COR-L47 (cell line): Measurements from ENCODE around the gene LRRC8D.

ENCODE experiments used
- DNase-seq: peaks from one replicate; lab custom pipeline; 2025; lab: John Stamatoyannopoulos, UW

The LRRC8D gene

DNA sequence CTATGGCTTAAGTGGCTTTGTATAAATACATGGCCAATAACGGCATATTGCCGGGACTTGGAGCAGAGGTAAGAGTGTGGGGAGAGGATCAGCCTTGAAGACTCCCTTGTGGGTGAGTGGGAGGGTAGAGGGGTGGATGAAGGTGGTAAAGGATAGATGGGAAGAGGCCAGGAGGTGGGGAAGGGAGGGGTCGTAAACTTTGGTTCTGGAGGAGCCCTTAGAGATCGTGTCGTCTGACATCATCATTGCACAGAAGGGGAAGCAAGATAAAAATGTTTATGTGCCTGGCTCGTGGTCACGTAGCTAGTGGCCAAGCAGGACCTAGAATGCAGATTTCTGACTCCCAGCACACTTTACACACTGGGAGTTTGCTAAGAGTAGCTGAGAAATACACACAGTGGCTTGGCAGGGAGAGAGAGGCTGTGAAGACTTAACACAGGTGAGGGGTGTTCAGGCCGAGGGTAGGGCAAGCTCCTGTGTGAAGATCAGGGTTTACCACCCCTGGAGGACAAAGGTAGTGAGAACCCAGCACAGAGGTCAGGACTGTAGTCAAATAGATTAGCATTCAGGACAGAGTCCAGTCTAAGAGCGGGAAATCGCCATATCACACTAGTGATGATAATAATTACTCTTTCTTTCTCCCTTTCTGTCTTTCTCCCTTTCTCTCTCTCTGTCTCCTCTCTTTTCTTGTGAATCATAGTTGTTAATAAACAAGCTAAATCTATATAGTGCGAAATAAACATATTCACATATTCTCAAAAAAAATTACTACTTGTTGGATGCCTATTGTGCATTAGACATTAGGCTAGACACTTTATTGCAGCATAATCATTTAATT is 75.5 kb downstream of the LRRC8D start:
- DNase-seq = no peak

DNA sequence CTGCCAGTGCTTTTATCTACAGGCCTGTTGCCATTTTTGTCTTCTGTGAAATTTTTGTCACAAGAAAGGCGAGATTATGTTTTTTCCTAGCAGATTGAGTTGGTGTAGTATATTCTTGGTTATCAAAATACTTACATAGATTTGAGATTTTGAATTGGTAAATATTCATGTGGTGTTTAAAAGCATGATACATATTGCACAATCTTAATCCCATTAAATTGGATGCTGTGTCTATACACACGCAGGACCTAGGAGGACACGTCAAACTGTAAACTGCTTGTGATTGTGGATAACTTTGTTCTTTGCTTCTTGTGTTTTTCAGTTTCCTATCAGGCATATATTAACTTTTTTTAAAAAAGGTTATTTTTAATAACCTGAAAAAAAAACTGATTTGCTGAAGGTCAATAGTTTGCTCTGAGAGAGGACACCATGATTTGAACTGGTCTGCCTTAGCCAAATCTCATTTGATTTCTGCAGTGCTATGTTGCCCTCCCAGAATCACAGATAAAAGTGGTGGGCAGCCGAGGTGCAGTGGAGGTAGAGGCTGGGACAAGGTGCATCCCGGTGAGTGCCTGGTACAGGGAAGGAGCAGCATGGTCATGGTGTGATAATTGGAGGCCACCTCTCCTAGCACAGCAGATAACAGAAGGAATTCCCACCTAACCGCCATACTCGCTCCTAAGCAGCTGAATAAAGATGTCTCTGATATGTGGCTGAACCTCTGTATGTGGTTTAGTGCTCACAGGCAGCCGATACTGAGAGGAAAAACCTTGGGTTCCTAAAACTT is 76.7 kb downstream of the LRRC8D start:
- DNase-seq = no peak

DNA sequence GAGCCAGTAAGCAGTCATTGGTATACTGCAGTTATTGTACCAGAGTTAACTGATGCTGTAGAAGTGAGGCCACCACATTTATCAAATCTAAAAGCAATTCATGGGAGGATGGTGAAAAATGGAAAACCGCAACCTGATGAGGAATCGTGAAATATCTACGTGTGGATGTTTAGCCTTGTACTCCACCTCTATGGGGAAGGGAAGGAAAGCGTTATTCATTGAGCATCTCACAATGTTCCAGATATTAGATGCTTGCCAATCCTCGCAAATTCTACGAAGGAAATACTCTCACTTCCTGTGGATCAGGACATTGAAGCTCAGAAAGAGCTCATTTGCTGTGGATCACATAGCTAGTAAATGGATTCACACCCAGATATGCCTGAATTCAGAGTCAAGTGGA is 77.3 kb downstream of the LRRC8D start:
- no peak for DNase-seq

DNA sequence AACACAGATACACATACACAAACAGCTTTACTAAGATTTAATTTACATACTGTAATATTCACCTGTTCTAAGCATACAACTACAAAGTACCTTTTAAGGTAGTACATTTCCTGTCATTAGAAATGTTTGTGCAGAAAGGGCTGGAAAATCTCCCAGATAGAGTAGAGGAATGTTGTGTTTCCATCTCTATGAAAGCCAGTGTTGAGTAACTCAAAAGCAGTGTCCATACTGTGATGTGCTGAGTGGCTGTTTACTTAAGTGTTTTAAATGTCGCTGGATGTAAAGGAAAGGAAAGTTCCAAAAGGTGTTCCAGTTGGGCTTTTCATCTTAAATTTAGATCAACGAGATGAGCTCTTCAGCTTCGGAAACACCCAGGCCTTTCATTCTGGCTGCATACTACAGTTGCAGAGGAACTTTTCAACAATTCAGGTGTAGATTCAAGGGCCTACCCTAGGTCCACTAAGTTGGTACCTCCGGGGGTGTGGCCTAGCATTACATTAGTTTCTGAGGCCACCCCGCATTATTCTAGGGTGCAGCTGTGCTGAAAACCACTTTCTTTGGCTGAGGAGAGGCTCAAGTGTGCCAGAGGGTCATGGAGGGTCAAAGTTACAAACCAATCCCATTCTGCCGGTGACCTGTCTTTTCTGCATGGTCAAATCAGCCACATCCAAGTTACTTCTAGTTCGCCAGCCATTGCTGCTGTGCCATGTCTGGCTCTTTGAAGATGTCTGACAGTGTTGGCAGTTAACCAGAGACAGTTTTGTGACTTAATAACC is 78.1 kb downstream of the LRRC8D start:
- no peak for DNase-seq

DNA sequence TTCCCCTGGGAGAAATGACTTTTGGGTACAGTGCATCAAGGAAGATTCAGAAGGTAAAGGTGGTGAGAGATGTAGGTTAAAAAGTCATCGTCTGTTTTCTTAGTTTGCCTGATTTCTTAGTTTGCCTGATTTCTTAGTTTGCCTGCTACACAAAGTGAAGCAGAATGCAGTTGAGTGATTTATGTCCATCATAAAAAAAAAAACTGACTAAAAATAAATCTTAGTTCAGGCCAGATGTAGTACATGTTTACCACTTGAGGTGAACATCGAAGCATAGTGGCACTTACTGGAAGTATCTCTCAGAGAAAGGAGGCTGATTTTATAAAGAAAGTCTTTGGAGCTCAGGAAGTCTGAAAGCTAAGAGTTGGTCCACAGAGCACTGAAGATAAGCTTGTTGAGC is 79.5 kb downstream of the LRRC8D start:
- no peak for DNase-seq

DNA sequence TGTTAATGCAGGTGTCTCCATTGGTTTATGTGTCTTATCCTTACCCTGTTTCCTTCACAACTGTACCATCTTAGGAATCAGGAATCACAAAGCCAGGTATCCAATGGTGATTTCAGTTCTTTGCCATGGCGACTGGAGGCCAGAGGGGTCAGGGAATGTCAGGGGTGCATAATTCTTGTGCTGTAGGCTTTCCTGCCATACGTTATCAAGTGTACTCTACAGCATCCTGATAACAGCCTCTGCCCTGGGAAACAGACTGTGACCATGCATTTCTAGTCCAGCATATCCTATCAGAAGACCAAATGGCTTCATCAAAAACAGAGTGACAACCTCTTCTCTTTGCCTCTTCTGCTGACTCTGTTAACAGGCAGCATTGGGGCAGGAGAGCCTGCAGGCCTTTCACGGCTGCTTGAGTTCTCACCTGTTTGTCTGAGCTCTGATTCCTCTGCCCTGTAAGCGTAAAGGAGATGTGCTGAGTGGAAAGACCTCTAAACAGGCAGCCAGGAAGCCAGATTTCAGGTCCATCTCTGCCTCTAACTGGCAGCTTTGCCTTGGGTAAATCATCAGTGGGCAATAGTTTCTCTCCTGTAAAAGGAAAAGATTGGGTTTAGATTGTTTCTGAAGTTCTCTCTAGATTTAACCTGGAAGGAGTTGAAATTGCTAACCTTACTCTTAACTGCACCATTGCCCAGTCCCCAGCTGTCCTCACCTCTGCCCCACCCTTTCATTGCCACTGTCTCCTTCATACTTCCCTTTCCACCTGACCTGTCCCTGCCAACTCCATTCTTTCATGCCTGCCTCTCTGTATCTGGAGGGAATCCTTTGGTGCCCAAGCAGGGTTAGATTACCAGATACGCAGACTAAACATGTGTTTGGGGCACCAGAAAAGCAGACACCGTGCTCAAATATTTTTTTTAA is 80.2 kb downstream of the LRRC8D start:
- no peak for DNase-seq

DNA sequence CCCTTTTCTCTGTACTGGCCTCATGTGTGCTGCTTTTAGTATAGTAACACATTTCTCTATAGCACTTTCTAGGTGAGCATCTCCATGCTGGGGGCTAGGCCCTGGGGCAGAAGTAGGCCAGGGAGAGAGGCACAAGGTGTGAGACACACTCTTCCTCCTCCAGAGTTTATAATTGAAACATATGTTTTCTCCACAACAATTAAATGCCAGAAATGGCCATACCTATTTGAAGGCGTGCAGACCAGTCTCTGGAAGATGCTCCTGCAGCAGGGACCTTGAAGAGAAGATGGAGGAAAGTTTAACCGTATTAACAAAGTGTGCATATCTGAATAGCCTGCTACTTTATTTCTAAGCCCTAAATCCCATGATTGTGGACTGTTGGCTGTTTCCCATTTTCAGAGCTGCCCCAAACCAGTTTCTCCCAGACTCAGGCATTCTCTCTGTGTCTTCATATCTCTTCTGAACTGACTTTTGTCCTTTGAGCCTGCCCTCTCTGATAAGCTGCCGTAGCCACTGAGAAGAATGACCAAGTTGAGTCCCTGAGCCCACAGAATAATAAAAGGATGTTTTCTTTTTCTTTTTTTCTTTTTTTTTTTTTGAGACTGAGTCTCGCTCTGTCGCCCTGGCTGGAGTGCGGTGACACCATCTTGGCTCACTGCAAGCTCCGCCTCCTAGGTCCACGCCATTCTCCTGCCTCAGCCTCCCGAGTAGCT is 81.3 kb downstream of the LRRC8D start:
- DNase-seq = no peak

DNA sequence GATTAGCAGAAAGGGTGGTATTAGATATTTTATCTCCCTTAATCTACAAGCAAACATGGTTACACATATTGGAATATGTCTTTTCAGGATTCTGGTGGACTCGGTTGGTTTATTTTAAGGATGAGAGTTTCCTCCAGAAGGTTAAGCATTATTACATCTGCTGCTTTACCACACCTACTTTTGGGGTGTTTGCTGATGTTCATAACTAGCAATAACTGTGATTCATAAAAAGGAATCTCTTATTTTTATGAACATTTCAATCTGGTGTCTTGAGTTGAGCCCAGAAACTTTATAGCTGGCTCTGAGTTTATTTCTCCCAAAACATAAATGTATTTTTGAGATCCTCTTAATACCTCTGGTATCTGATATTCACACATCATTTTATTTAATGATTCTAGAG is 82.7 kb downstream of the LRRC8D start:
- no peak for DNase-seq

DNA sequence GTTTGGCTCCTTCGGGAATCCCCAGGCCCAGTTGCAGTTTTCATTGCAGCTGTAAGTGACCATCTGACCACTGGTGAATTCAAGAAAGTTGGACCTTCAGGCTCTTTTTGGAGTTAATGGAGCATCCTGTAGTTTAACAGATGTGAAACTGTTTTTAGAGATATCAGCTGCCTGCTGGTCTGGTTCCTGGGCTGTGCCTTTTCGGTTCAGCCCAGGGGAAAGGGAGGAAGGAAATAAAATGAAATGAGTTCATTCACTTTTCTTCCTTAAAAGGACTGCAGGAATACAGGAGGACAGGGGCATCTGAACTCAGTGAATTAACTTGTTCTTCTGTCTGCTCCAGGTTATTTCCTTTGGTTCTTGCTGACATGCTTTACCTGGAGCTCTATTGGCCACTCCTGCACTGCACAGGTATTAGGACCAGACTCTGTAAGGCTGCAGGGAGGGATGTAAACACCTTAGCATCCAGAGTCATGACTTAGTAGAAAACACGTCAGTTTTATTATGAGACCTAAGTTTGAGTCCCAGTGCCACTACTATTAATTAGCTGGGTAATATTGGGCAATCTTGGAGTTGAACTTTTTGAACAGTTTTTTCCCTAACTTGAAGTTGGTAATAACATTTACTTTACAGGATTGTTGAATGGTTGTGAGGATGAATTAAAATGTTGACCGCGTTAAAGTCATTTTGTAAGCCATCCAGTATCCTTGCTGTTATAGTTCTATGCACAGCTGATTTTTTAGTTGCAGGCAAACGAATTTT is 83.6 kb downstream of the LRRC8D start:
- no peak for DNase-seq

DNA sequence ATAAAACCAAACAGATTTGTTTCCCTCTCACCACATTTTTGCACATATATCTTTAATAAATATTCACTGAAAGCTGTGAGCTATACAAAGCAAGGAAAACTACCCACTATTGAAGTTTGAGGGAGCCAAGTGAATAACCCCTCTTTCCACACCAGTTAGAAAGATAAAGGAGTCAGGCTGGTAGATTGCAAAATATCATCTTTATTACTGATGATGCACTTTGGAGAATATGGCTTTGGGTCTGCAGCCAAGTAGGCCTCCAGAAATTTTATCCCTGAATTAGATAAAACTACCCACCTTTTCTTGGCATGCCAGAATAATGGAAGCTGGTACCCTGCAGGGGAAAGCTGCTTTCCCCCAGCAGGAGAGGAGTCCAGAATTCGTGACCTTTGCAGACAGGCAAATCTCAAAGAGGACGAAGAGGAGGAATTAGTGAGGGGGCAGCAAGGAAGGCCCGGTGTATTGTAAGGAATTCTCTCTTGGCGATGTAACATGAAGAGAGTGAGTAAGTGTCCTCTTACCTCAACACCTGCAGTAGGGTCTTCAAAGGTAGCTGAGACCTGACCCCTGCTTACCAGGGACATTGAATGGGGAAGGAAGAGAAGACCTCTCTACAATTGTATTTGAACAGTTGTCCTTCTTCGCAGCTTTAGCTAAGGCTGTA is 84.7 kb downstream of the LRRC8D start:
- DNase-seq = no peak

DNA sequence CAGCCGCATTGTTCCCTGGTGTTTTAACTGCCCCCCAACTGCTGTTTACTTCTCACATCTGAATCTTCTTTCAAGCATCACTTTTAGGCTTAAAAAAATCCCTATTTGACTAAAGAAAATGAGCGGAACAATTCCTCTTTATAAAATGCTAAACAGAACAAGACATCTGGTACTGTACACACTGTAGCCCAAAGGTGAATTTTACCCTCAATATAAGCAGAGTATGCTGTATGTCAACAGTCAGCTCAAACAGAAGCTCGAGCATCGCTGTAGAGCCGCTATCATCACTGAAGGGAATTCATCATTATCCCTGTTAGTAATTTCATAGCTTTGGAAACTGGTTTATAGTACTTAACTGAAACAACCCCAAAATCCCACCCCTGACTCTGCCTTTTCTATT is 85.3 kb downstream of the LRRC8D start:
- no peak for DNase-seq

DNA sequence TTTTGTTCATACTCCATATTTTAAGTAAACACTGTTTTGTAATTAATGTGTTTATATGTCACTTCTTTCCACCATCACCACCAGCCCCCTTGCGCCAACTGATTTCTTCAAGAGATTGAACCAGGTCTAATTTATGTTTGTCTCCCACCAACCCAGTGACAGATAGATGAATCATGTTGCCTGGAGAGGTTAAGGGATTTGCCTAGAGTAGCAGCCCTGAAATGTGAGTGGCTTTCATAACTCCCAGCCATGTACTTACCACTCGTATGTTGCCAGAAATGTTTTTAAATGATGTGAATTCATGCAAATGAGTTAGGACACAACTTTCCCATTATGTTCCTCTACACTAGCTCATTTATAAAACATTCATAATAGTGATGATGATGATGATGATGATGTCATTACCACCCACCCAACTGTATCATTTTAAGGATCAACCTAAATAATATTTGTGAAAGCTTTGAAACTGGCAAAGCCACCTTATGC is 86.9 kb downstream of the LRRC8D start:
- DNase-seq = no peak

DNA sequence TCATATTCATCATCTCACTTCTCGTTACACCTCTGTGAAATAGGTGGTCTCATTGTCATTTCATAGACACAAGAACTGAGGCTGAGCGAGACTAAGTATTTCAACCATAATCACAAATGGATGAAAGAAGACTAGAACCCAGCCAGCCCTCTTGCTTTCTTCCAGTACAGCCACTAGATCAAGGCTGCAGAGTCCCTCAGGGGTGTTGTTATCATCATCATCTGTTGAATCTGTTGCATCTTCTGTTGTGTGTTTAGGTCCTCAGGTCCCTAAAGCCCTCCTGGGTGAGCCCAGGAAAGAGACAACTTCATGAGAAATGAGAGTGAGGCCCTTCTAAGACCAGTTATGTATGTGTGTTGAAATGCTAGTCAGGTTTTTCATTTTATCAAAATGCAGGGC is 87.4 kb downstream of the LRRC8D start:
- DNase-seq = no peak

DNA sequence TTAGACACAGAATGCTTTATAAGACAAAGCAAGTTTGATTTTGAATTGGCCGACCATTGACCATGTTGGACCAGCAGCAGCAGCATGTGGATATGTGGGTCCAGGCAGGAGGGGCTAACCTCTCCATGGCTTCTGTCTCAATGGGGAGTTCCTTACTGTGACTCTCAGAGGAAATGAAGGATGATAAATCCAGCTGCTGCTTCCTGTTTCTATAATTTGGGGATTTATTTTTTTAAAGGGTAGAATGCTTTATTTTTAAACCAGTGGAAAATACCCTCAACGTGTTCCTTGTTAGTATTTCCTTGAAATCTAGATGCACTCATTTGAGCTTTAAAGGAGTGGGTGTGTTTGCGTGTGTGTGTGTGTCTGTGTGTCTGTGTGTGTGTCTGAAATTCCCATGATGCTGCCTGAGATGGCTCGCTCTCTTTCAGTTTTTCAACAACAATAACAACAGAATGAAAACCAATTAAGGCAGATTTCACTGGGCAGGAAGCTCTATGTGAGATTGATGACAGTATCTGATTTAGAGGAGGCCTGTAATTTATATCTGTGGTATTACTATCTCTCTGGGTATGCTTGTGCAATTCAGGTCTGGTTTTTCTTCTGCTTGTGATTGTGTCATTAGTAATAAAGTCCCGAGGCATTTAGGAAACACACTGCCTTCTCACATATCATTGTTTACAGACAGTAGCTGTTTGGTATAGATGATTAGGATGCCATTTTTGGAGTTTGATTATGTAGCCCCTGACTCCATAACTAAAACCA is 88.0 kb downstream of the LRRC8D start:
- no peak for DNase-seq

DNA sequence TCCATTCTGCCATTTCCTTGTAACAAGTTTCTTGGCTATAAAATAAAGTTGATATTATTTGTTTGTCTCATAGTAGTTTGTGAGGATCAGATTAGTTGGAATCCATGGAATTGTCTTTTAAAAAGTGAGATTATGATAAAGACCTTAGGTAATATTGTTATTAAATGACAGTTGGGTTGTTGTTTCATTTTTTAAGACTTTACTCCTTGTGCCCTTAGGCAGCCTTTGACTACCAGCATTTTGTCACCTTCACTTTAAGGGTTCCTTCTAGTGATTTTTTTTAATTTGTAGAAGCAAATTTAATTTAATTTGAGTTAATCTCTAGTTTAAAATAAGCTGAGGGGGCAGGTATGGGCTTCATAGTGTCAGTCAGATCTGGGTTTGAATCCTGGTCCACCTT is 89.4 kb downstream of the LRRC8D start:
- DNase-seq = no peak

DNA sequence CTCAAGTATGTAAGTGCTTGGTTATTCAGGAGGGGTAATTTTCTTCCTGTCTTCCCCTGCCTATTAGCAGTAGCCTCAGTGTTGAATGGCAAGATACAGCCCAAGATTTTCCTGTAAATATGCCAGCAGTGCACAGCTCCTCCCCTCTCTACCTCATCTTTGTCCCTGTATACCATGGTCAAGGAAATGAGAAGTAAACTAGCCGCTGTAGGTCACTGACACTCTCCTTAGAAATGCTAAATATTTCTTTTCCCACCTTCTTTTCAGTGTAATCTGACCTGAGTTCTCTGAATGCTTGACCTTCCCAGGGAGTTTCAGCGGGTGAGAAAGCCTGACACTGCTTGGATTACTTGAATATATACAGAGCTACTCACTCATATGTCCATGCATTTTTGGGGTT is 89.9 kb downstream of the LRRC8D start:
- no peak for DNase-seq

DNA sequence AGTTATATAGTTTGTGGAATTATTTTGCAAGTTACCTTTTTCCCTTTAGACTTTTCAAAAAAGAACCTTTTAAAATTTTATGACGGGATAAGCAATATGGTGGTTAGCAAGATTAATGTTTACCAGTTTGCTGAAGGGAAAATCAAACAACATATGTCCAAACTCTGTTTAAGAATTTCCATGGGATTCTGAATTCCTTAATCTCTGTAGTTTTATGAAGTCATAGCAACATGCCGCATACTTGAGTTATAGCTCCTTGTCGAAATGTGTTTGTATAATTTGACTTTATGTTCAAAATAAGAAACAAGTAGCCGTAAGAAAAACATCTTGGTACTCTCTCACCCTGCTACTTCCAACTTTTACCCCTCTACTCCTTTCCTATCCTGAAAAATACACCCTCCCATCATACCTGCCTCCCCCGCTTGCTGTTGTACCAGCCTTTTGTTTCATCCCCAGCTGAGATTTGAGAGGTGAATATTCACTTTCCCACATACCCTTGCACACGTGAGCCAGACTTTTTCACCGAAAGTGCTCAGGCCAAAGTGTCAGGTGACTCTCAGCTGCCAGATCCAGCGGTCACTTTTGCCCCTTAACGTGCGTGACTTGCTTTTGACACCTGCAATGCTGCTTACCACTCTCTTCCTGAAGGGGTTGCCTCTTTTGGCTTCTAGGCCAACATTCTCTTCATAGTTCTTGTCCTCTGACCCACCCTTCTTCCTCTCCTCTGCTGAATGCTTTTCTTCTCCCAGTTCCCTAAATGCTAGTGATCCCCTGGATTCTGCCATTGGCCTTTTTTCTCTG is 90.6 kb downstream of the LRRC8D start:
- no peak for DNase-seq

DNA sequence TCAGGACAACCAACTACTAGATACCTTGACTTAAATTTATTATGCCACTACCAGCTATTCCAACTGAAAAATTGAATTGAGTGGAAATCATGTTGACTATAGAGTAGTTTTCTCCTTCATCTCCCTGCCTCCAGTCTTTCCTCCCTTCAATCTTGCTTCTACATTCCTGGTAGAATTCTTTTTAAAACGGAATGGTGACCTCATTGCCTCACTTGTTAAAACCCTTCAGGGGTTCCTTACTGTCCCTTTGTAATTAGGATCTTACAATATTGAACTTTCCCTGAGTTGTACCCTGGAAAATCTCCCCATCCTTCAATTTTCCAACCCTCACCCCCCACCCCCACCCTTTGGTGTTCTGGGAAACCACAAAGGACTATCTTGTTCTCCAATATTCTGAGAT is 91.2 kb downstream of the LRRC8D start:
- DNase-seq = no peak
